Suprapubic skin (tissue), 4 donors: ENCODE measurements around the gene CBARP. TPM values are rescaled to one million over a fixed set of nuclear protein-coding genes. Genes with fewer than 3 reads are reported as not detected.

Experiments used
- DNase-seq, 2 donors: peaks; one replicate each; pipeline ENCODE4 v3.0.0-alpha.2; 2019; ENCODE audit warnings: low spot score in 2 of 2
- H3K27ac ChIP-seq: fragments of 200-600 bp; sonication (generic); one replicate; pipeline ENCODE4 v1.5.1; 2019
- H3K27me3 ChIP-seq: fragments of 200-600 bp; sonication (generic); one replicate; pipeline ENCODE4 v1.5.1; 2019
- H3K36me3 ChIP-seq: fragments of 200-600 bp; sonication (generic); one replicate; pipeline ENCODE4 v1.5.1; 2019
- H3K4me1 ChIP-seq: fragments of 200-600 bp; sonication (generic); one replicate; pipeline ENCODE4 v1.5.1; 2019
- H3K4me3 ChIP-seq: fragments of 200-600 bp; sonication (generic); one replicate; pipeline ENCODE4 v1.5.1; 2019; ENCODE audit warnings: mild to moderate bottlenecking
- H3K9me3 ChIP-seq: fragments of 200-600 bp; sonication (generic); one replicate; pipeline ENCODE4 v1.5.1; 2019
- EP300 ChIP-seq: sonication (generic); formaldehyde crosslinking; IDR thresholded peaks from one replicate; pipeline ENCODE4 v1.6.1; 2017; ENCODE audit warnings: antibody characterized with exemption
- POLR2A ChIP-seq, 2 donors: fragments of 450-650 bp; IDR thresholded peaks; one replicate each; pipeline ENCODE4 v1.6.1; 2017; ENCODE audit warnings: antibody characterized with exemption in 2 of 2, mild to moderate bottlenecking in 2 of 2, moderate library complexity in 2 of 2
- POLR2AphosphoS5 ChIP-seq, 3 donors: sonication (generic); formaldehyde crosslinking; IDR thresholded peaks; one replicate each; pipeline ENCODE4 v1.6.1; 2017; ENCODE audit warnings: antibody characterized with exemption in 3 of 3
- WGBS: methylation state at CpG from one replicate; pipeline ENCODE4 v1.1.5; 2018; 5-methylcytosine and 5-hydroxymethylcytosine counted together
- total RNA-seq, 4 donors: library from RNA; depleted of rRNA; stranded (reverse); fragments of >200 nt; gene quantifications; one replicate each; pipeline ENCODE4 v1.1.0, GENCODE V29; 2016
- TF ChIP-seq, protein P1 (sequence below), 2 donors: fragments of 200-600 bp in 1 of 2; fragments of 450-650 bp in 1 of 2; sonication (generic) in 1 of 2; IDR thresholded peaks; one replicate each; pipeline ENCODE4 v1.5.1; 2016 to 2019; ENCODE audit warnings: antibody characterized with exemption in 2 of 2, mild to moderate bottlenecking in 1 of 2, moderate library complexity in 1 of 2

CBARP gene
- total RNA-seq, 4 donors from 2014 or later = 2.9 to 8.6 (median 5.1) TPM

GRCh38 chr19:1281569-1282287, 43.9 kb upstream of the CBARP start:
- H3K36me3 ChIP-seq = peaks cover 14% of the 10 kb centered on the region
- no peak overlapping the region for H3K4me3 ChIP-seq
- H3K4me1 ChIP-seq = peaks cover 13% of the 10 kb centered on the region
- DNase-seq = no peak
- no peaks in the 10 kb centered on the region for H3K9me3 ChIP-seq
- peaks cover 38% of the 10 kb centered on the region for H3K27me3 ChIP-seq
- H3K27ac ChIP-seq = no peak overlapping the region
- TF ChIP-seq EP300 = no peak
- TF ChIP-seq, protein P1, sequence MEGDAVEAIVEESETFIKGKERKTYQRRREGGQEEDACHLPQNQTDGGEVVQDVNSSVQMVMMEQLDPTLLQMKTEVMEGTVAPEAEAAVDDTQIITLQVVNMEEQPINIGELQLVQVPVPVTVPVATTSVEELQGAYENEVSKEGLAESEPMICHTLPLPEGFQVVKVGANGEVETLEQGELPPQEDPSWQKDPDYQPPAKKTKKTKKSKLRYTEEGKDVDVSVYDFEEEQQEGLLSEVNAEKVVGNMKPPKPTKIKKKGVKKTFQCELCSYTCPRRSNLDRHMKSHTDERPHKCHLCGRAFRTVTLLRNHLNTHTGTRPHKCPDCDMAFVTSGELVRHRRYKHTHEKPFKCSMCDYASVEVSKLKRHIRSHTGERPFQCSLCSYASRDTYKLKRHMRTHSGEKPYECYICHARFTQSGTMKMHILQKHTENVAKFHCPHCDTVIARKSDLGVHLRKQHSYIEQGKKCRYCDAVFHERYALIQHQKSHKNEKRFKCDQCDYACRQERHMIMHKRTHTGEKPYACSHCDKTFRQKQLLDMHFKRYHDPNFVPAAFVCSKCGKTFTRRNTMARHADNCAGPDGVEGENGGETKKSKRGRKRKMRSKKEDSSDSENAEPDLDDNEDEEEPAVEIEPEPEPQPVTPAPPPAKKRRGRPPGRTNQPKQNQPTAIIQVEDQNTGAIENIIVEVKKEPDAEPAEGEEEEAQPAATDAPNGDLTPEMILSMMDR (IDR thresholded peaks at IDR 0.05) = no peak
- TF ChIP-seq POLR2AphosphoS5 (IDR thresholded peaks at IDR 0.05) = no peak
- no peak for TF ChIP-seq POLR2A (IDR thresholded peaks at IDR 0.05)
- 66% methylated on average over 10 of the region's 15 CpGs for WGBS

- no peak overlapping the region for H3K4me3 ChIP-seq
- H3K36me3 ChIP-seq = peaks cover 14% of the 10 kb centered on the region
- peaks cover 15% of the 10 kb centered on the region for H3K4me1 ChIP-seq
- H3K27me3 ChIP-seq = peaks cover 31% of the 10 kb centered on the region
- no peak for DNase-seq
- WGBS = 87% methylated on average over 8 of the region's 53 CpGs
- H3K27ac ChIP-seq = no peak overlapping the region
- TF ChIP-seq EP300 (no peak), POLR2AphosphoS5 (IDR thresholded peaks at IDR 0.05) (no peak), POLR2A (IDR thresholded peaks at IDR 0.05) (no peak)
- TF ChIP-seq, protein P1 (IDR thresholded peaks at IDR 0.05) = no peak
- H3K9me3 ChIP-seq = no peaks in the 10 kb centered on the region
Measured at GRCh38 chr19:1280636-1281568, 43.1 kb upstream of the CBARP start.

DNA sequence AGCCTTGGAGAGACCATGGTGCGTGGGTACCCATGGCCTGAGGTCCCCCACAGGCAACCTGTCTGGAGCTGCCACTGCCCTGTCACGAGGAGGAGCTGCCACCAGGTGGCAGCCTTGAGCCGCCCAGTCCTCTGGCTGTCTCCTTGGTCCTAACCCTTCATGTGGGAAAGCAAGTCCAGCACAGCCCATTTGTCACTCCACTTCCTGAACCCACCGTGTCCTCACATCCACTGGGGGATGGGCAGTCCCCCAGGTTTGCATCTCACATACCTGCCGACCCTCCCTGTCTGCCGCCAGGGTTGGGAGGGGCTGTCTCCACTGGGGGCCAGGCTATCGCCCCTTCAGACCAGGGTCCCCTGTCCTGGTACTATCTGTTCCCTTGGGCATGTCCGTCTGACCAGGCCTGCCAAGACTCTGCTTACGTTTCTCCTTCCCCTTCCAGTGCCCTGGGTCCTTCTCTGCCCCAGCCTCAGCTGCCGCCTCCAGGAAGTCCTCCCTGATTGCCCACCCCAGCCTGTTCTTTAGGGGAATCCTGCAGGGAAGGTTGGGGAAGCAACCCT, 42.1 kb upstream of the CBARP start:
- Histone ChIP-seq H3K4me1 (peaks cover 16% of the 10 kb centered on the region), H3K27ac (no peak overlapping the region), H3K9me3 (no peaks in the 10 kb centered on the region), H3K4me3 (no peak overlapping the region), H3K27me3 (peaks cover 23% of the 10 kb centered on the region), H3K36me3 (peaks cover 14% of the 10 kb centered on the region)
- no peak for TF ChIP-seq EP300
- TF ChIP-seq, protein P1 (IDR thresholded peaks at IDR 0.05) = peak; percentile 77 to 96
- DNase-seq = peak in 1 of 2 donors; percentile 87
- WGBS = 37% methylated on average over 9 of the region's 10 CpGs

GRCh38 chr19:1278713-1279660, 41.2 kb upstream of the CBARP start:
- Histone ChIP-seq H3K27ac (no peak overlapping the region), H3K27me3 (peaks cover 14% of the 10 kb centered on the region), H3K4me3 (no peak overlapping the region), H3K36me3 (peaks cover 22% of the 10 kb centered on the region), H3K9me3 (no peaks in the 10 kb centered on the region), H3K4me1 (peaks cover 25% of the 10 kb centered on the region)
- DNase-seq = no peak
- TF ChIP-seq EP300 = no peak
- TF ChIP-seq POLR2AphosphoS5 (IDR thresholded peaks at IDR 0.05) = no peak
- TF ChIP-seq, protein P1 (IDR thresholded peaks at IDR 0.05) = no peak
- no peak for TF ChIP-seq POLR2A (IDR thresholded peaks at IDR 0.05)
- 85% methylated on average over 19 of the region's 25 CpGs for WGBS
